ENCODE results near the gene TBX1. TPM values are rescaled to one million over a fixed set of nuclear protein-coding genes. Genes with fewer than 3 reads are reported as not detected.

TBX1 gene
- total RNA-seq, 1 experiment from 2014 or later: 5.3 TPM

DNA sequence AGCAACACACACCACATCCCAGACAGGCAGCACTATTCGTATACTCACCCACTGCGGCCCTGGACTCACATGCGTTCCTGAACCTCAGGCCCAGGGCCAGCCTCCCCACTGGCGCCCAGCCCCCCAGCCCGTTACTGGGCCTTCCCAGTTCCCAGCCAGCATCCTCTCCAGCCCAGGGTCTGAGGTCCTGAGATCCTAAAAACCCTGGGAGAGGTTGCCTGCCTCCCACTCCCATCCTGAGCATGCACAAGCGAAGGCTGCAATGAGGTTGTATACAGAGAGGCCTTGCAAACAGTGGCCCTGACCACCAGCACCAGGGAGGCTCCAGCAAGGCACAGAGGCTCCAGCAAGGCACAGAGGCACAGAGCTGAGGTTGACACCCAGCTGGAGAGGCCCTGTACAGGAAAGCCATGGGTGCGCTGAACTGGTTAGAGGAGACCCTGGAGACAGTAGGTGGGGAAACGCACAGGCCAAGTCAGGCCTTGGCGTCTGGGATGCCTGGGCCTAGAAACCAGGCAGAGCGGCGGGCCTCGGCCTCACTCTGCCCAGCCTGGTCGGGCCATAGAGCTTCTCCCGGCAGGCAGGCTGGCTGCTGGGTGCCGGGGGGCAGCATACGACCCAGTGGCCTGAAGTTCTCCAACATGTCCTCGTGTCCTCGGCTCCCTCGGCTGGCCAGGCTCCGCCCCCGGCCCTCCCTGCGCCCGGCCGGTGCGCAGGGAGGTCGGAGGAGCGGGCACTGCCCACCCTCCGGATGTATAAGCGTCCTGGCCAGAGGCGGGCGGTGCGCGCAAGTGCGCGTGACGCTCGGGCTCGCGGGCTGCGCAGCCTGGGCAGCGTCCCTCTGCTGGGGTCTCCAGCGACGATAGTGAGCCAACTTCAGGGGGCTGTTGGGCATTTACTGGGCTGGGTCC is 2.3 kb upstream of the TBX1 start:
- no peak for DNase-seq
- Histone ChIP-seq H3K4me1 (peaks cover 16% of the 10 kb centered on the region), H3K36me3 (ENCODE audit: control insufficient read depth, insufficient read depth, low read length) (no peaks in the 10 kb centered on the region), H3K4me3 (ENCODE audit: low read depth, low read length) (no peak overlapping the region), H3K9me3 (no peaks in the 10 kb centered on the region), H3K27me3 (replicated peaks; ENCODE audit: control insufficient read depth, insufficient read depth, low read length) (no peaks in the 10 kb centered on the region; the same call in 1 of the 2 replicates)
- TF ChIP-seq, protein P1, sequence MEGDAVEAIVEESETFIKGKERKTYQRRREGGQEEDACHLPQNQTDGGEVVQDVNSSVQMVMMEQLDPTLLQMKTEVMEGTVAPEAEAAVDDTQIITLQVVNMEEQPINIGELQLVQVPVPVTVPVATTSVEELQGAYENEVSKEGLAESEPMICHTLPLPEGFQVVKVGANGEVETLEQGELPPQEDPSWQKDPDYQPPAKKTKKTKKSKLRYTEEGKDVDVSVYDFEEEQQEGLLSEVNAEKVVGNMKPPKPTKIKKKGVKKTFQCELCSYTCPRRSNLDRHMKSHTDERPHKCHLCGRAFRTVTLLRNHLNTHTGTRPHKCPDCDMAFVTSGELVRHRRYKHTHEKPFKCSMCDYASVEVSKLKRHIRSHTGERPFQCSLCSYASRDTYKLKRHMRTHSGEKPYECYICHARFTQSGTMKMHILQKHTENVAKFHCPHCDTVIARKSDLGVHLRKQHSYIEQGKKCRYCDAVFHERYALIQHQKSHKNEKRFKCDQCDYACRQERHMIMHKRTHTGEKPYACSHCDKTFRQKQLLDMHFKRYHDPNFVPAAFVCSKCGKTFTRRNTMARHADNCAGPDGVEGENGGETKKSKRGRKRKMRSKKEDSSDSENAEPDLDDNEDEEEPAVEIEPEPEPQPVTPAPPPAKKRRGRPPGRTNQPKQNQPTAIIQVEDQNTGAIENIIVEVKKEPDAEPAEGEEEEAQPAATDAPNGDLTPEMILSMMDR (IDR thresholded peaks at IDR 0.05; ENCODE audit: insufficient read depth in 1 of 2, low read depth in 1 of 2, low read length in 1 of 2, severe bottlenecking in 1 of 2, unreplicated experiment in 1 of 2): no peak
- Mint-ChIP-seq H3K27ac (ENCODE audit: unreplicated experiment) (no peak overlapping the region), H3K9me3 (ENCODE audit: unreplicated experiment) (no peaks in the 10 kb centered on the region), H3K4me1 (ENCODE audit: low read depth, unreplicated experiment) (peaks cover 17% of the 10 kb centered on the region), H3K27me3 (ENCODE audit: insufficient read depth, unreplicated experiment) (peaks cover 7% of the 10 kb centered on the region), H3K4me3 (ENCODE audit: unreplicated experiment) (peak overlapping the region; percentile 50), H3K36me3 (ENCODE audit: insufficient read depth, unreplicated experiment) (no peaks in the 10 kb centered on the region)
- intact Hi-C loops (cut with micrococcal nuclease; ENCODE audit: unreplicated experiment): no loop called here
- POLR2A ChIA-PET: no interaction called here
- CTCF ChIA-PET: interaction anchor here (0.6 to 3.1 kb wide), 4 partner anchors 10 to 213 kb away, joined by 3 to 21 read pairs (median 12); no protein-coding TSS in a partner anchor
- no TSS peak for BruUV-seq (replicated peaks)

DNA sequence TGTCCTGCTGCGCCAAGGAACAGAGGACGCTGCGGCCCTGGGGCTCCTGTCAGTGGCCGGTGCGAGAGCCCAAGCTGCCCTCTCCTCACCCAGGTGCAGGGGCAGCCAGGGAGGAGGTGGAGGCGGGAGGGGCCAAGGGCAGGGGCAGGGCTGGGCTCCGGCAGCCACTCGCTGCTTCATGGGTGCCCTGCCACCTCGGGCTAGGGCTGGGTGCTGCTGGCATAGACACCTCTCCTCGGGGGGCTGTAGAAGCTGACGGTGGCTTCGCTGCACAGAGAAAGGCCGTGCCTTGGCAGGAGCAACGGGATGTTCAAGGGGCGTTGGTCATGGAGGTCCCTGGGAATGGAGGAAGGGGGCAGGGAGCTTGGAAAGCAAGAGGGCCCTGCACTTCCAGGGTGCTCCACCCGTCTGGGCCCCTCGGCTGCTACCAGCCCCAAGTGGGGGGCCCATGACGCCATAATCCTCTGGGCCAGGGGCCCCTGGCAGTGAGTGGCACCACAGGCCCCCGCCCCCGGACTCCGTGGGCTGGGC is 1.6 kb upstream of the TBX1 start:
- Histone ChIP-seq H3K4me3 (ENCODE audit: low read depth, low read length) (no peak overlapping the region), H3K36me3 (ENCODE audit: control insufficient read depth, insufficient read depth, low read length) (no peaks in the 10 kb centered on the region), H3K9me3 (no peaks in the 10 kb centered on the region), H3K27me3 (replicated peaks; ENCODE audit: control insufficient read depth, insufficient read depth, low read length) (no peaks in the 10 kb centered on the region; the same call in 1 of the 2 replicates), H3K4me1 (peaks cover 16% of the 10 kb centered on the region)
- DNase-seq: no peak
- TF ChIP-seq, protein P1 (IDR thresholded peaks at IDR 0.05; ENCODE audit: insufficient read depth in 1 of 2, low read depth in 1 of 2, low read length in 1 of 2, severe bottlenecking in 1 of 2, unreplicated experiment in 1 of 2): no peak
- Mint-ChIP-seq H3K27me3 (ENCODE audit: insufficient read depth, unreplicated experiment) (peaks cover 7% of the 10 kb centered on the region), H3K36me3 (ENCODE audit: insufficient read depth, unreplicated experiment) (no peaks in the 10 kb centered on the region), H3K4me3 (ENCODE audit: unreplicated experiment) (no peak overlapping the region), H3K4me1 (ENCODE audit: low read depth, unreplicated experiment) (peaks cover 17% of the 10 kb centered on the region), H3K9me3 (ENCODE audit: unreplicated experiment) (no peaks in the 10 kb centered on the region), H3K27ac (ENCODE audit: unreplicated experiment) (no peak overlapping the region)
- BruUV-seq (replicated peaks): no TSS peak
- intact Hi-C loops (cut with micrococcal nuclease; ENCODE audit: unreplicated experiment): no loop called here
- CTCF ChIA-PET: interaction anchor here (3.1 kb wide), 1 partner anchor 28 kb away, joined by 21 read pairs; no protein-coding TSS in a partner anchor
- POLR2A ChIA-PET: no interaction called here

GRCh38 chr22:19759427-19760057 is 1.0 kb upstream of the TBX1 start:
- ChIA-PET POLR2A (no interaction called here), CTCF (no interaction called here)
- intact Hi-C loops (cut with micrococcal nuclease; ENCODE audit: unreplicated experiment): no loop called here
- no peaks in the 10 kb centered on the region; the same call in 1 of the 2 replicates for H3K27me3 ChIP-seq (replicated peaks; ENCODE audit: control insufficient read depth, insufficient read depth, low read length)
- H3K4me3 ChIP-seq (ENCODE audit: low read depth, low read length): no peak overlapping the region
- H3K4me1 ChIP-seq: peaks cover 16% of the 10 kb centered on the region
- Mint-ChIP-seq H3K27ac (ENCODE audit: unreplicated experiment) (peak overlapping the region; percentile 12), H3K9me3 (ENCODE audit: unreplicated experiment) (no peaks in the 10 kb centered on the region), H3K4me1 (ENCODE audit: low read depth, unreplicated experiment) (peaks cover 17% of the 10 kb centered on the region), H3K36me3 (ENCODE audit: insufficient read depth, unreplicated experiment) (no peaks in the 10 kb centered on the region), H3K27me3 (ENCODE audit: insufficient read depth, unreplicated experiment) (peaks cover 7% of the 10 kb centered on the region), H3K4me3 (ENCODE audit: unreplicated experiment) (peak overlapping the region; percentile 84)
- TF ChIP-seq, protein P1 (IDR thresholded peaks at IDR 0.05; ENCODE audit: insufficient read depth in 1 of 2, low read depth in 1 of 2, low read length in 1 of 2, severe bottlenecking in 1 of 2, unreplicated experiment in 1 of 2): no peak
- no peak for DNase-seq
- H3K9me3 ChIP-seq: no peaks in the 10 kb centered on the region
- no TSS peak for BruUV-seq (replicated peaks)
- no peaks in the 10 kb centered on the region for H3K36me3 ChIP-seq (ENCODE audit: control insufficient read depth, insufficient read depth, low read length)

Measured in Caco-2 (cell line).